Activated T-cell treated with anti-CD3 and anti-CD28 coated beads for 4 hours (primary cell): Measurements from ENCODE around the gene CAPN15.

Experiments used
- DNase-seq: peaks from one replicate; pipeline ENCODE4 v3.0.0-alpha.2; 2020

The CAPN15 gene

DNA sequence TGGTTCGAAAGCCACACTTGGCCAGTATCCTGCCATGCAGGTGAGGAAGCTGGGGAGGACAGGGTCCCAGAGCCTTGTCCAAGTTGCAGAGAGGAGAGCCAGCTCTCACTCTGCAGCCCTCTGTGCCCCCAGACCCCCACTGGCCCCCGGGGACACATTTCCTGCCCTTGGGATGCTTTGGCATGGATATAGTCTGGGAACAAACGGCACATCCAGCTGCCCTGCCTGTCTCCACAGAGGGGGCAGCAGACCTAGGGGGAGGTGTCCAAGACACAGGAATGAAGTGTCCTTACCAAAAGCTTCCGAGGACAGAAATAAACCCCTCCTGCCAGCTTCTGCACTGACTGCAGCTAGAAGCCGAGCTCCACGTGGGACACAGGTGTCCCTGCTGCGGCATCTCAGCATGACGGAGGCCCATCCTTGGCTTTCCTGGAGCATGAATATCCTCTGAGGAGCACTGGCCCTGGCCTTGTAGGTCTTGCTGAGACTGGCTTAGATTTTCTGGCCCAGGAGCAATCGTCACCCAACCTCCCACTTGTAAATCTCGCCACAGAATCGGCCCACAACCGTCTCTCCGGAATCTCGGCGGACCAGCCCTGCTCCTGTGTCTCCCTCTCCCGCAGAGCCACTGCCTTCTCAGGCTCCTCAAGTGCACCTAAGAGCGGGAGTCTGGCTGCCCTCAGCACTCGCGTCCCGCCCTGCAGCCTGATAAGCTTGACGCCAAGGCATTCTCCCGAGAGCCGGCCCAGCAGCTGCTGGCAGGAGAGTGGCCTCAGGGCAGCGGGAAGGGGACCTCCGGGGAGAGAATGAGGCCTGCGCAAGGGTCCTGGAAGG is 1.1 kb upstream of the CAPN15 start:
- DNase-seq: no peak

- peak; percentile 26 for DNase-seq
Observed at GRCh38 chr16:528111-529011, 849 bp downstream of the CAPN15 start.

DNA sequence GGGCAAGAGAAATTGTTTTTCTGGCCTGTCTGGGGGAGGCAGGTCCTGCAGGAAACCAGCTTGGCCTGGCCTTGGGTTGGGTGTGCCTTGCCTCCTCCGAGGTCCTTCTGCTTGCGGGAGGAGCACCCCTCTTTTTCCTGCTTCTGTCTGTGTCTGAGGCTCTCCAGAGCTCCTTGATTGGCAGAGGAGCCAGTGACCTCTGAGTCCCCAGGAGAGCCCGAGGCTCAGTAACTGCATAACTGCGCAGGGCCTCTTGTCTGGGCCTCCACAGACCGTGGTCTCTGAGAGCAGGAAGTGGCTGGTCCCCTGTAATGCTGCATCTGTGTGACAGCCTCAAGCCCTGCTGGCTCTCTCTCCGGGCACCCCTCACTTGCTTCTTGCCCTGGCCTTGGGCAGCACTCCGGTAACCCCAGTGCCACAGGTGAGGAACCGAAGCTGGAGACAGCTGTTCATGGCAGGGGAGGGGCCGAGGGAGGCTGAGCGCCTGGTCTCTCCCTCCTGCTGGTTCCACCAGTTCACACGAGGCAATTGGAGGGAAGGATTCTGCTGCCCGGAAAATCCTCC is 1.6 kb downstream of the CAPN15 start:
- no peak for DNase-seq

DNA sequence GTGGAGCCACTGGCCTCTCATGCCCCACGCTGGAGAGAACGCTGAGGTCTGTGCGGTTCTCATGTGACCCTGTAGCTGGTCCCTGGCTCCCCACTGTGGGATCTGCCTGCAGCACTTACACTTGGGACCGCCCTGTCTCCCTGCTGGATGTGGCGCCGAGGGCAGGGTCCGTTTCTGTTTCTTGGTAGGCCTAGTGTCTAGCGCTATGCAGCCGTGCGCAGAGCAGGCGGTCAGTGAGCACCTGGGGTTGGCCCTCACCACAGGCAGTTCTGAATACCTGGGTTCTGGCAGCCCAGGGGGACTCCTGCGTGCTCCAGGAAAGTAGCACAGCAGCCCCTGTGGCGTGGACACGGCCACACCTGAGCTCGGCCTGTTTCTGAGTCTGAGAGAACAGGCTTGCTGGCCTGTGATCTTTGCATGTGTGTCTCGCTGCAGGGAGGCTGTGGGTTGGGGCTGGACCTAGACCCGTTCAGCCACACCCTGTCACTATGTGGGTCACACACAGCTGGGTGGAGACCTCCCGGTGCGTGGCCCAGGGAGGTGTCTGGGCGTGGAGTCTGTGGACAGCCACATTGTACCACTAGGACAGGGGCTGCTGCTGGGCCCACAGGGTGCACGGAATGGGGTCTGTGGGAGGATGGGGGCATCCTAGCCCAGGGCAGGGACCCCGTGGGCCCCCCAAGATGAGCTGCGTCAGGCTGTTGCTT is 2.8 kb downstream of the CAPN15 start:
- no peak for DNase-seq

GRCh38 chr16:531494-532125 is 4.1 kb downstream of the CAPN15 start:
- DNase-seq: no peak

GRCh38 chr16:533391-534123 is 6.0 kb downstream of the CAPN15 start:
- no peak for DNase-seq

DNA sequence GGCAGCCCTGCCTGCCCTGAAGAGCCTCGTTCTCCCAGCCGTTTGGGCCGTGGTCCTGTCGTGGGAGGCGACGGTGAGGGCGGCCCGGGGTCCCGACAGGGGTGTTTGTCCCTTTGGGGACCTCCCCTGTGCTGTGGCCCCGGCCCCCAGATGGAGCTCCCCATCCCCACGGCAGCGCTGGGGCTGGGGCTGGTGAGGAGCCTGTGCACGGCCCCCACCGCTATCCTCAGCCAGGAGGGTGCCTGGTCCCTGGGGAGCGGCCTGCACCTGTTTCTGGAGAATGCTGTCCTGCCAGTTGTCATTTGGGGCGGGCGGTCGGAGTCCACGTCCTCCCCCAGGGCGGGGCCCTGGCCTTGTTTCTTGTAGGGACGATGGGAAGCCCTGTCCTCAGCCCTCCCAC is 6.6 kb downstream of the CAPN15 start:
- no peak for DNase-seq

DNA sequence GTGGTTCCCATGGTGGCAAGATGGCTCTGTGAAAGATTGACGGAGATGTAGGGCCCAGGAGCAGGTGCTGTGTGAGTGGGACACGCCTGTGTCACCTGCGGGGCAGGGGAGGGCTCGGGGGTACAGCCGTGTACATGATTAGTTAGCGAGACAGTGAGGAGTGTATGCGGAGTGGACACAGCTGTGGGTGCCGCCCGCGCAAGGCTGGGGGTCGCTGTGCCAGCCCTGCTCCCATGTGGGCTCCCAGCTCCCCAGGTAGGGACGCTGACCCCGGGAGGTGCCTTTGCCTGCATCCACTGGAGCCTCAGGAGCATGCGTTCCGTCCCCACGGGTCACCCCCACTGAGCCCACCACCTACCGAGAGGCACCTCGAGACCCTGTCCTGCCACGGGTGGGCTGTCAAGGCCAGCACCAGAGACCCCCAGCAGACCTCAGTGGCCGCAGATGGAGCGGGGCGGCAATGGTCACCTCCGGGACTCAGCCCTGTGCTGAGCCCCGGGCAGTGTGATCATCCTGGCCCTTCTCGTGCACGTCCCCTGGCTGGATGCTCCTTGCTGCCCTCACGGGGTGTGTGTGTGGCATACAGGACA is 7.4 kb downstream of the CAPN15 start:
- DNase-seq: no peak

DNA sequence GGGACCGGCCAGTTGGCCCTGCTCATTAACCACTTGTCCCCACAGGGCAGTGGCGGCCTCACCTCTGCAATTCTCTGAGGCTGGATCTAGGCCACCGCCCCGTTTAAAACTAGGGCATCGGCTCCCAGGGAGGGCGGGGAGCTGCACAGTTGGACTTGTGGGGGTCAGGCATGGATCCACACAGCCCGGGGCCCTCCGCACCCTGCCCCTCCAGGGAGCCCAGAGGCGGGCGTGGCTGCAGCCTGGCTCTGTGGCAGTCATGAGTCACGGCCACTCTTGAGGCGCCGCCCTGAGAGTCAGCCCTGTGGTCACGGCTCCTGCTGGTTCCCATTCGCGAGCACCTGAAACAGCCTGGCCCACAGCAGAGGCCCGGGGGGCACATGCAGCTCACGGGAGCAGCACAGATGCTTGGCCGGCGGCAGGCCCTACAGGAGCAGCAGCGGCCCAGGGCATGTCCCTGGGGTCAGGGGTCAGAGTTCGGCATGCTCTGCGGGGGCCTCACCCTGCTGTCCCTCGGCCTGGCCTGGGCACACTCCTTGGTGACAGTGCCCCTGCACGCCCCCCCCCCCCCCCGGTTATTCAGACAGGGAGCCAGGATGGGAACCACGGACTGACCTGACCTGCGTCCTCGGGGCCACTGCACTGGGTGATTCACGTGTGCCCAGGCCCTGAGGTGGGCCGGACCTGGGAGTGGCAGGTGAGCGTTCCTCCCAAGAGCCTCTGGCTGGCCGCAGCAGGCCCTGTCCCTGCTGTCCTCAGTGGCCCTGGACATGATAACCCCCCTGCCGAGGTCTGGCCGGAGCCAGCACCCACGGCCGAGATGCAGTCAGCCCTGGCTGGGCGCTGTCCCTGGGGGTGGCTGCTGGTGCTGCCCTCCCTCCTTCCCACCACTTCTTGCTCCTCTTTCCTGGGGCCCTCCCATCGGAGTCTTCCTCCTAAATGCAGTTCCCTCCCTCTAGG is 8.2 kb downstream of the CAPN15 start:
- DNase-seq: no peak

DNA sequence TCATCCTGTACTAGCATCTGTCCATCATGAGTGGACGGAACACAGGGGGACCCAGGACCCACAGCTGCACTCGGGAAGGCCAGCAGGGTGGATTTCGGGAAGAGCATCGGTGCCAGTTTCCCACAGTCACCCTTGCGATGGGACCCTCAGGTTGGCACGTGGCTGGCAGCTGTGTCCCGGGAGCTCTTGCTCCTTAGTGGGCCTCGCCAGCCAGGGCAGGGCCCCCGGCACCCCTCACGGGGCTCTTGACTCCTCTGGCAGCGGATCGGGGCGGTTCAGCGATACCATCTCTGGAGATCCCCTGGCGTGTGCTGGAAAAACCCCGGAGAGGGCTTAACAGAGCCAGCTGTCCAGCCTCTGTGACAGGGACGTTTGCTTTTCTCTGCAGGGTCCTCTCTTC is 9.2 kb downstream of the CAPN15 start:
- DNase-seq: no peak

- no peak for DNase-seq
Observed at GRCh38 chr16:537415-538335, 10.2 kb downstream of the CAPN15 start.

- no peak for DNase-seq
Observed at GRCh38 chr16:539901-540530, 12.5 kb downstream of the CAPN15 start.

- no peak for DNase-seq
Observed at GRCh38 chr16:540645-541340, 13.3 kb downstream of the CAPN15 start.

- DNase-seq: no peak
Observed at GRCh38 chr16:543301-544164, 16.0 kb downstream of the CAPN15 start.

DNA sequence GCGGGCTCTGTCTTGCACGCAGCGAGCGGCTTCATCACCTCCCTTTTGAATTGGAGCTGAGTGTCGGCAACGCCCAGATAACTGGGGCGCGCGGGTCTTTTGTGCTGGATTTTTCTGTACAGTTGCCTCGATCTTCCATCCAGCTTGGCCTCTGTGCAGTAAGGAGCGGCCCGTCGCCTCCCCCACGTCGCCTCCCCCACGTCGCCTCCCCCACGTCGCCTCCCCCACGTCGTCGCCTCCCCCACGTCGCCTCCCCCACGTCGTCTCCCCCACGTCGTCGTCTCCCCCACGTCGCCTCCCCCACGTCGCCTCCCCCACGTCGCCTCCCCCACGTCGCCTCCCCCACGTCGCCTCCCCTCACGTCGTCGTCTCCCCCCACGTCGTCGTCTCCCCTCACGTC is 17.0 kb downstream of the CAPN15 start:
- DNase-seq: no peak

- peak; percentile 28 for DNase-seq
Observed at GRCh38 chr16:546909-547770, 19.6 kb downstream of the CAPN15 start.
